Epithelial cell of esophagus (primary cell): ENCODE results near the gene ORC5.

Source experiments
- DNase-seq: peaks from one replicate; pipeline ENCODE4 v3.0.0; 2010; ENCODE audit warnings: low read depth
- H3K4me3 ChIP-seq: 2 replicates; pipeline ENCODE4 v1.5.1; 2011; ENCODE audit warnings: mild to moderate bottlenecking, low read length, control low read depth
- TF ChIP-seq, protein P1 (sequence below): IDR thresholded peaks from 2 replicates; pipeline ENCODE4 v1.5.1; 2011; ENCODE audit warnings: low read depth, mild to moderate bottlenecking, low read length, control low read depth, inconsistent platforms; ENCODE audit not compliant: insufficient read depth; ENCODE audit errors: missing control alignments

ORC5 gene

DNA sequence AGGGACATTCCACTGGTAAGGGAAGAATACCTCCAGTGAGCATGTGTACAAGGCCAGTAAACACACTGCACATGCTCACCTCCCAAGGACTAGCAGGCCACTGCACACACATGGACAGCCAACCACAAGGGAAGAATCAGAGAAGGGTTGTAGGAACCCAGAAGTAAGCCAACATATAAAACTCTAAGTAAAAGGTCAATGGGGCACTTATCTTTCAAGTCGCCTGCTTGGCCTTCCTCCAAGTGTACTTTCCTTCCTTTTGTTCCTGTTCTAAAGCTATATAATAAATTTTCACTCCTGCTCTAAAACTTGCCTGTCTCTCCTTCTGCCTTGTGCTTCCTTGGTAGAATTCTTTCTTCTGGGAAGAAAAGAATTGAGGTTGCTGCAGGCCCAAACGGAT lies 33.0 kb downstream of the ORC5 start:
- no peak overlapping the region for H3K4me3 ChIP-seq
- DNase-seq = no peak
- TF ChIP-seq, protein P1, sequence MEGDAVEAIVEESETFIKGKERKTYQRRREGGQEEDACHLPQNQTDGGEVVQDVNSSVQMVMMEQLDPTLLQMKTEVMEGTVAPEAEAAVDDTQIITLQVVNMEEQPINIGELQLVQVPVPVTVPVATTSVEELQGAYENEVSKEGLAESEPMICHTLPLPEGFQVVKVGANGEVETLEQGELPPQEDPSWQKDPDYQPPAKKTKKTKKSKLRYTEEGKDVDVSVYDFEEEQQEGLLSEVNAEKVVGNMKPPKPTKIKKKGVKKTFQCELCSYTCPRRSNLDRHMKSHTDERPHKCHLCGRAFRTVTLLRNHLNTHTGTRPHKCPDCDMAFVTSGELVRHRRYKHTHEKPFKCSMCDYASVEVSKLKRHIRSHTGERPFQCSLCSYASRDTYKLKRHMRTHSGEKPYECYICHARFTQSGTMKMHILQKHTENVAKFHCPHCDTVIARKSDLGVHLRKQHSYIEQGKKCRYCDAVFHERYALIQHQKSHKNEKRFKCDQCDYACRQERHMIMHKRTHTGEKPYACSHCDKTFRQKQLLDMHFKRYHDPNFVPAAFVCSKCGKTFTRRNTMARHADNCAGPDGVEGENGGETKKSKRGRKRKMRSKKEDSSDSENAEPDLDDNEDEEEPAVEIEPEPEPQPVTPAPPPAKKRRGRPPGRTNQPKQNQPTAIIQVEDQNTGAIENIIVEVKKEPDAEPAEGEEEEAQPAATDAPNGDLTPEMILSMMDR = no peak

DNA sequence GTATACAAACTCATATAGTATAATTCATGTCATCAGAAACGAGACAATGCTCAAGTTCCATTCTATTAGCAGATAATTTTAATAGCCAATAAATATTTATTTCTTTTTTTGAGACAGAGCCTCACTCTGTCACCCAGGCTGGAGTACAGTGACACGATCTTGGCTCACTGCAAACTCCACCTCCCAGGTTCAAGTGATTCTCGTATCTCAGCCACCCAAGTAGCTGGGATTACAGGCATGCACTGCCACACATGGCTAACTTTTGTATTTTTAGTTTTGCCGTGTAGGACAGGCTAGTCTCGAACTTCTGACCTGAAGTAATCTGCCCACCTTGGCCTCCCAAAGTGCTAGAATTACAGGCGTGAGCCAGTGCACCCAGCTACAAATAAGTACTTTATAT lies 45.7 kb downstream of the ORC5 start:
- no peak overlapping the region for H3K4me3 ChIP-seq
- TF ChIP-seq, protein P1 = no peak
- DNase-seq = no peak

DNA sequence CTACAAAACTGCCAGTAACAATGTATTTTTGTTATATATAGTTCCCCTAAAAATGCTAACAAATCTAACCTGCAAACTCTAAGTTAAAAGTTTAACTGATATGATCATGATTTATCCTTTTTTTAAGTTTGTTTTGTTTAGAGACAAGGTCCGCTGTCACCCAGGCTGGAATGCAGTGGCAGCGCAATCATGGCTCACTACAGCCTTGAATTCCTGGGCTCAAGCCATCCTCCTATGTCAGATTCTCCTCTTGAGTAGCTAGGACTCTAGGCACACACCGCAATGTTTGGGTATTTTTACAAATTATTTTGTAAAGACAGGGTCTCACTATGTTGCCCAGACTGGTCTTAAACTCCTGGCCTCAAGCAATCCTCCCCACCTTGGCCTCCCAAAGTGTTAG lies 46.6 kb downstream of the ORC5 start:
- no peak overlapping the region for H3K4me3 ChIP-seq
- DNase-seq = no peak
- TF ChIP-seq, protein P1 = no peak

DNA sequence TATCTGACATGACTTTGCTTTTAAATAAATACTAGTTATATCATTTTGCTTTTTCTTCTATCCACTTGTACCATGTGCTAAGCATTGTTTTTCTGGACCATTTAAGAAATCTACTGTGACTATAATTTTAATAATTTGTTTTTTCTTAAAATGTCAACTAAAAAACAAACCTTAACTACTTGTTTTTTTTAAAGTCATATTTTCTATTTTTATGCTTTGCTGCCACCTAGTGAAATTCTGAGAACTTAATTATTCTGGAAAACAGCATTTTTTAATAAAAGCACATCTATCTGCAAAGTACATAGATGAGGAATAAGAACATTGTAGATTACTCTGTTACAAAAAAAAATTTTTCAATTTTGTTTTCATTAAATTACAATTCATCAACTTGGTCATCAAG lies 47.4 kb downstream of the ORC5 start:
- DNase-seq = peak; percentile 6
- H3K4me3 ChIP-seq = no peak overlapping the region
- TF ChIP-seq, protein P1 = no peak

DNA sequence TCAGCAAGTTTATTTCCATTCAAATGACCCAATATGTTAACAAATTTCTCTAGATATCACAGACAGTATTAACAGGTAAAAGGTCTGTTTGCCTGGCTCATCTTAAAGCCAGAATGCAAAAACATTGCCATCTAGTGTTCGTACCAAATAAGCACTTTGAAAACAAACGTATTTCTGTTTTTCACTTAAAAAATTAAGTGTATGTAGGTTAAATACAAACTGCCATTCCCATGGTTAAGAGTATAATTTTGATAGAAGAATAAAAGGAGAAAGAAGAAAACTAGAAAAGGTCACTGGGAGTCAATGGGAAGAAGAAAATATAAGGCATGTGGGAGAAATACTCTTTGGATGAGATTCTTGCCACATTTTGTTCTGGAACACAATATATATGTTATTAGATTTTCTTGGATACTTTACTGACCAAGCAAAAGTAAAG lies 51.0 kb downstream of the ORC5 start:
- TF ChIP-seq, protein P1 = peak; percentile 54
- H3K4me3 ChIP-seq = no peak overlapping the region
- peak; percentile 34 for DNase-seq

DNA sequence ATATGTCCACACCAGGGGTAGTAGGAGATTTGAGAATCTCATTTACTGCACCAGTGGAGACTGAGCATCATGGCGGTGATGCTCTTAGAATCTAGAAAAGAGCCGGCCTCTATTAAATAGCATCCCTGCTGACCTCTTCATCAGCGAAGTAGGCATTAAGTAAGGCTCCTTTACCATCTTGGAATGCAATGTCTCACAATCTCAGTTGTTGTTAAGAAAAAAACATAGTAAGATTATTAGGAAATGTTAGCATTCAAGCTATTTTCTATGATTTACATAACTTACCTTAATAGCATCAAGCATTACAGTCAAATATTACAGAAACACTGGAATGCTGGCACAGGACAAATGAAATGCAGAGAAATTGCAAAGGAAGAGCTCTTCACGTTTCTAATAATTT lies 54.5 kb downstream of the ORC5 start:
- DNase-seq = no peak
- TF ChIP-seq, protein P1 = no peak
- no peak overlapping the region for H3K4me3 ChIP-seq

DNA sequence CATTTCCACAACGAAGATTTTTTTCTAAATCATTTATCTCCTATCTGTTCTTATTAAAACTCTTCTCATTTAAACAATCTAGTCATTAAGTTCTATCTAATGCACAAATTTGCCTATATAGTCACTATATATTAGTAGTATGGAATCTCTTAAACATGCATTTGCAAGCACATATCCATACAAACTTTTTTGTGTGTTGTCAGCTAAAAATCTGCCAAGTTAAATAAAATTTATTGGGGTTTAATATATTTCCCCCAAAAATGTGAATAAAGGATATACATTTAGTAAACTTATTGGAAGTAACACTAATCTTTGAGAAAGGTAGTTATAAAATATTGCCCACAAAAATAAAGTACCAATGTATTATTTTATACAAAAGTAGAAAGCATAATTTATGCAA lies 55.3 kb downstream of the ORC5 start:
- TF ChIP-seq, protein P1 = no peak
- DNase-seq = no peak
- no peak overlapping the region for H3K4me3 ChIP-seq
